ENCODE results near the gene VASN. TPM values are rescaled to one million over a fixed set of nuclear protein-coding genes. Genes with fewer than 3 reads are reported as not detected.
"Not testable (repeated sequence)": the region's sequence is repeated elsewhere in the genome, so short reads cannot be mapped to it uniquely, and the experiment has no call there.

The VASN gene
- total RNA-seq, 4 donors from 2014 or later, result 3.6 to 49.0 (median 19.9) TPM

DNA sequence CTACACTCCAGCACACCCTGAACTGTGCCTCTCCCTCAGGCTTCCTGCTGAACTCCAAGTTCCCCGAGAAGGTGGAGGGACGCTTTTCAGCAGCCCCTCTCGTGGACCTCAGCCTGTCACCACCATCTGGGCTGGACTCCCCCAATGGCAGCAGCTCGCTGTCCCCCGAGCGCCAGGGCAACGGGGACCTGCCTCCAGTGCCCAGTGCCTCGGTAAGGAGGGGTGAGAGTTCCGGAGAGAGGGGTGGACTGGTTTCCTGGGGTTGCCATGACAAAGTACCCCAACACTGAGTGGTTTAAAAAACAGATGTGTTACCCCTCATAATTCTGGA lies 38.4 kb upstream of the VASN start:
- no peak for DNase-seq
- peaks cover 0 to 17% of the 10 kb centered on the region in 2 donors for H3K4me1 ChIP-seq
- no peaks in the 10 kb centered on the region for H3K9me3 ChIP-seq
- H3K27me3 ChIP-seq, result no peaks in the 10 kb centered on the region
- no peak overlapping the region for H3K27ac ChIP-seq
- TF ChIP-seq POLR2A (IDR thresholded peaks at IDR 0.05), result no peak
- TF ChIP-seq, protein P1, sequence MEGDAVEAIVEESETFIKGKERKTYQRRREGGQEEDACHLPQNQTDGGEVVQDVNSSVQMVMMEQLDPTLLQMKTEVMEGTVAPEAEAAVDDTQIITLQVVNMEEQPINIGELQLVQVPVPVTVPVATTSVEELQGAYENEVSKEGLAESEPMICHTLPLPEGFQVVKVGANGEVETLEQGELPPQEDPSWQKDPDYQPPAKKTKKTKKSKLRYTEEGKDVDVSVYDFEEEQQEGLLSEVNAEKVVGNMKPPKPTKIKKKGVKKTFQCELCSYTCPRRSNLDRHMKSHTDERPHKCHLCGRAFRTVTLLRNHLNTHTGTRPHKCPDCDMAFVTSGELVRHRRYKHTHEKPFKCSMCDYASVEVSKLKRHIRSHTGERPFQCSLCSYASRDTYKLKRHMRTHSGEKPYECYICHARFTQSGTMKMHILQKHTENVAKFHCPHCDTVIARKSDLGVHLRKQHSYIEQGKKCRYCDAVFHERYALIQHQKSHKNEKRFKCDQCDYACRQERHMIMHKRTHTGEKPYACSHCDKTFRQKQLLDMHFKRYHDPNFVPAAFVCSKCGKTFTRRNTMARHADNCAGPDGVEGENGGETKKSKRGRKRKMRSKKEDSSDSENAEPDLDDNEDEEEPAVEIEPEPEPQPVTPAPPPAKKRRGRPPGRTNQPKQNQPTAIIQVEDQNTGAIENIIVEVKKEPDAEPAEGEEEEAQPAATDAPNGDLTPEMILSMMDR (IDR thresholded peaks at IDR 0.05), result no peak
- intact Hi-C loops (cut with DNase I; ENCODE audit: low total_unique reads), result no loop called here
- H3K4me3 ChIP-seq, result no peak overlapping the region
- no peaks in the 10 kb centered on the region for H3K36me3 ChIP-seq

DNA sequence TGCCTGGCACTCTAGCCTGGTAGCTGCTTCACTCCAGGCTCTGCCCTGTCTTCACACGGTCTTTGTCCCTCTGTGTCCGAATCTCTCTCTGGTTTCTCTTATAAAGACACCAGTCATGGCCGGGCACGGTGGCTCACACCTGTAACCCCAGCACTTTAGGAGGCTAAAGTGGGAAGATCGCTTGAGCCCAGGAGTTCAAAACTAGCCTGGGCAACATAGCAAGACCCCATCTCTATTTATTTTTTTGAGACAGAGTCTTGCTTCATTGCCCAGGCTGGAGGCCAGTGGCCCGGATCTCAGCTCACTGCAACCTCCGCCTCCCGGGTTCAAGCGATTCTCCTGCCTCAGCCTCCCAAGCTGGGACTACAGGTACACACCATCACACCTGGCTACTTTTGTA lies 37.9 kb upstream of the VASN start:
- H3K27ac ChIP-seq; H3K36me3 ChIP-seq; H3K27me3 ChIP-seq; intact Hi-C loops (cut with DNase I; ENCODE audit: low total_unique reads); H3K9me3 ChIP-seq; H3K4me3 ChIP-seq; DNase-seq: not testable (repeated sequence)
- H3K4me1 ChIP-seq, result peaks cover 0 to 13% of the 10 kb centered on the region in 2 donors

DNA sequence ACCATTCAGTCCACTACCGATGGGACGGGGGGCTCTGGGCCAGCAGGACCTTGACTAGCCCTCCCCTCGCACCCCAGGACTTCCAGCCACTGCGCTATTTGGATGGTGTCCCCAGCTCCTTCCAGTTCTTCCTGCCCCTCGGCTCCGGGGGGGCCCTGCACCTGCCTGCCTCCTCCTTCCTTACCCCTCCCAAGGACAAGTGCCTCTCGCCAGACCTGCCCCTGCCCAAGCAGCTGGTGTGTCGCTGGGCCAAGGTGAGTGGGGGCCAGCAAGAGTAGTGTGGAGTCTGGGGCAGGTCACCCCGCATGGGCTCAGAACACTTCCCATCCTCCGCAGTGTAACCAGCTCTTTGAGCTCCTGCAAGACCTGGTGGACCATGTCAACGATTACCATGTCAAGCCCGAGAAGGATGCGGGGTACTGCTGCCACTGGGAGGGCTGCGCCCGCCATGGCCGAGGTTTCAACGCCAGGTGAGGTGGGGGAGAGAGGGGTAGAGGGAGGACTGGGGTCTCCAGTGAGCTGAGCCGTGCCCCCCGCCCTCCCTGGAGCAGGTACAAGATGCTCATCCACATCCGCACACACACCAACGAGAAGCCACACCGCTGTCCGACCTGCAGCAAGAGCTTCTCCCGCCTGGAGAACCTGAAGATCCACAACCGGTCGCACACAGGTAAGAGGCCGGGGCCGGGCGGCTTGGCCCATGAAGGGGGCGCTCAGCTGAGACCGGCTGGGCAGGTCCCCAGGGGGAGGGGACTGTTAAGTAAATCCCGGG lies 36.7 kb upstream of the VASN start:
- peaks cover 0 to 10% of the 10 kb centered on the region in 2 donors for H3K4me1 ChIP-seq
- intact Hi-C loops (cut with DNase I; ENCODE audit: low total_unique reads), result no loop called here
- H3K27me3 ChIP-seq, result no peaks in the 10 kb centered on the region
- no peaks in the 10 kb centered on the region for H3K36me3 ChIP-seq
- no peak overlapping the region for H3K4me3 ChIP-seq
- no peak overlapping the region for H3K27ac ChIP-seq
- no peak for TF ChIP-seq POLR2A (IDR thresholded peaks at IDR 0.05)
- TF ChIP-seq, protein P1 (IDR thresholded peaks at IDR 0.05), result no peak
- no peak for DNase-seq
- no peaks in the 10 kb centered on the region for H3K9me3 ChIP-seq

DNA sequence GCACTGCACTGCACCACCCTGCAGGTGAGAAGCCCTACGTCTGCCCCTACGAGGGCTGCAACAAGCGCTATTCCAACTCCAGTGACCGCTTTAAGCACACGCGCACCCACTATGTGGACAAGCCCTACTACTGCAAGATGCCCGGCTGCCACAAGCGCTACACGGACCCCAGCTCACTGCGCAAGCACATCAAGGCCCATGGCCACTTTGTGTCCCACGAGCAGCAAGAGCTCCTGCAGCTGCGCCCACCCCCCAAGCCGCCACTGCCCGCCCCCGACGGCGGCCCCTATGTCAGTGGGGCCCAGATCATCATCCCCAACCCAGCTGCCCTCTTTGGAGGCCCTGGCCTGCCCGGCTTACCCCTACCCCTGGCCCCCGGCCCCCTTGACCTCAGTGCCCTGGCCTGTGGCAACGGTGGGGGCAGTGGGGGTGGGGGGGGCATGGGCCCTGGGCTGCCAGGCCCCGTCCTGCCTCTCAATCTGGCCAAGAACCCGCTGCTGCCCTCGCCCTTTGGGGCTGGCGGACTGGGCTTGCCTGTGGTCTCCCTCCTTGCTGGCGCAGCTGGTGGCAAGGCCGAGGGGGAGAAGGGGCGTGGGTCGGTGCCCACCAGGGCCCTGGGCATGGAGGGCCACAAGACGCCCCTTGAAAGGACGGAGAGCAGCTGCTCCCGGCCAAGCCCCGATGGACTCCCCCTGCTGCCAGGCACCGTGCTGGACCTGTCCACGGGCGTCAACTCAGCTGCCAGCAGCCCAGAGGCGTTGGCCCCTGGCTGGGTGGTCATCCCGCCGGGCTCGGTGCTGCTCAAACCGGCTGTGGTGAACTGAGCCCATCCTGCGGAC lies 34.7 kb upstream of the VASN start:
- Histone ChIP-seq H3K9me3 (no peaks in the 10 kb centered on the region), H3K4me3 (no peak overlapping the region), H3K4me1 (peaks cover 0 to 13% of the 10 kb centered on the region in 2 donors), H3K27ac (no peak overlapping the region), H3K36me3 (no peaks in the 10 kb centered on the region), H3K27me3 (no peaks in the 10 kb centered on the region)
- no peak for TF ChIP-seq POLR2A (IDR thresholded peaks at IDR 0.05)
- TF ChIP-seq, protein P1 (IDR thresholded peaks at IDR 0.05), result no peak
- intact Hi-C loops (cut with DNase I; ENCODE audit: low total_unique reads), result no loop called here
- no peak for DNase-seq

DNA sequence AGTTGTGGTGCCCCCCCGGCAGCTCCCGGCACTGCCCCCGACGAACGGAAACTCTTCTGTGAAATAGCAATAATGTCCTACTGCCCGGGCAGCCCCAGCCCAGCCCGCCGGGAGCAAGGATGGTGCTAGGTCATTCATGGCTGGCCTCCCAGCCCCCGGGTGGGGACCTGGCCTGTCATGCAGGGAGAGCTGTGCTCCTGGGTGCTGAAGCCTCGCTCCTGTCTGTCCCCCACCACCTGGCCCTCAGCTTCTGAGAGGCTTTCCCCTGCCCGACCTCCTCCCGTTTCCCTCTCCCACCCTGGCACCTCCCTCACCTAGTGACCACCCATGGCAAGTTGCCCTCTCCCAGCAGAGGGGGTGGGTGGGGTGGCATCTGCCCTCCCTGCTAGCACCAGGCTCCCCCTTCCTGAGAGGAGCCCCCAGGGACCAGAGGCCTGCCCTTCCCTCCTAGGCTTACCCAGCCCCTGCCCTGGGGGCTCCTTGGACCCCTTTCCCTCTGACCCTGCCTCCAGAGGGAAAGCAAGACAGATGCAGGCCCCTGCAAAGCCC lies 34.0 kb upstream of the VASN start:
- no peak for DNase-seq
- Histone ChIP-seq H3K36me3 (no peaks in the 10 kb centered on the region), H3K4me3 (no peak overlapping the region)

More for the DNA sequence above, 34.0 kb upstream of the VASN start:
- H3K27ac ChIP-seq, result no peak overlapping the region
- no peaks in the 10 kb centered on the region for H3K9me3 ChIP-seq
- TF ChIP-seq POLR2A (IDR thresholded peaks at IDR 0.05), result no peak
- TF ChIP-seq, protein P1 (IDR thresholded peaks at IDR 0.05), result no peak
- intact Hi-C loops (cut with DNase I; ENCODE audit: low total_unique reads), result no loop called here
- H3K4me1 ChIP-seq, result peaks cover 0 to 13% of the 10 kb centered on the region in 2 donors
- H3K27me3 ChIP-seq, result no peaks in the 10 kb centered on the region
